HG03064 (cell line): ENCODE results near the gene MBD6.

Source experiments
- ATAC-seq: cut with Tn5 transposase; IDR thresholded peaks from one replicate; pipeline ENCODE4 v1.9.1; 2021; ENCODE audit warnings: low read depth; ENCODE audit not compliant: unreplicated experiment

The MBD6 gene

GRCh38 chr12:57522011-57522886 lies at the start of gene MBD6:
TSS of gene MBD6 (plus strand) at chr12:57522824. CDS start at chr12:57524304, 1,480 bp downstream.
- peak; percentile 41 for ATAC-seq

- no peak for ATAC-seq
These were observed 49.2 kb upstream of the MBD6 start for GRCh38 chr12:57473392-57473791.

- ATAC-seq, result no peak
These were observed 48.7 kb upstream of the MBD6 start for GRCh38 chr12:57473886-57474285.

GRCh38 chr12:57474430-57474829 lies 48.2 kb upstream of the MBD6 start:
- no peak for ATAC-seq

- ATAC-seq, result no peak
These were observed 47.8 kb upstream of the MBD6 start for GRCh38 chr12:57474862-57475261.

GRCh38 chr12:57475271-57476161 lies 47.1 kb upstream of the MBD6 start:
- ATAC-seq, result no peak

- peak; percentile 37 for ATAC-seq
These were observed 46.2 kb upstream of the MBD6 start for GRCh38 chr12:57476162-57476992.

GRCh38 chr12:57476993-57477709 lies 45.5 kb upstream of the MBD6 start:
- ATAC-seq, result no peak

- no peak for ATAC-seq
These were observed 44.6 kb upstream of the MBD6 start for GRCh38 chr12:57477710-57478681.

GRCh38 chr12:57479043-57479375 lies 43.6 kb upstream of the MBD6 start:
- no peak for ATAC-seq

GRCh38 chr12:57479376-57480115 lies 43.1 kb upstream of the MBD6 start, which contains the start of gene ARHGAP9:
TSS of gene ARHGAP9 (minus strand) at chr12:57479866. CDS start at chr12:57479406, 460 bp downstream.
- ATAC-seq, result no peak

- ATAC-seq, result no peak
These were observed 41.0 kb upstream of the MBD6 start for GRCh38 chr12:57481671-57482070.

GRCh38 chr12:57483466-57483865 lies 39.2 kb upstream of the MBD6 start:
- no peak for ATAC-seq

GRCh38 chr12:57485695-57486094 lies 36.9 kb upstream of the MBD6 start:
- ATAC-seq, result no peak

GRCh38 chr12:57487055-57487596 lies 35.5 kb upstream of the MBD6 start:
- ATAC-seq, result no peak

- ATAC-seq, result peak; percentile 96
These were observed 34.8 kb upstream of the MBD6 start, which contains the start of gene MARS1 for GRCh38 chr12:57487597-57488401. TSS of gene MARS1 (plus strand) at chr12:57488068. CDS start at chr12:57488091, 23 bp downstream.
